GM08714 (cell line): ENCODE results near the gene KERA.

Source experiments
- H3K4me3 ChIP-seq: fragments of 200-500 bp; sonication (Bioruptor generic); 2 replicates; pipeline ENCODE4 v1.5.1; 2014; ENCODE audit warnings: mild to moderate bottlenecking, low read length, inconsistent platforms
- ZNF274 ChIP-seq: IDR thresholded peaks from 2 replicates; pipeline ENCODE4 v1.6.1; 2012; ENCODE audit warnings: mild to moderate bottlenecking, low read depth, low read length

KERA gene

GRCh38 chr12:91056488-91056887 is 1.3 kb downstream of the KERA start:
- TF ChIP-seq ZNF274: no peak
- H3K4me3 ChIP-seq: no peak overlapping the region

GRCh38 chr12:91055976-91056375 is 1.8 kb downstream of the KERA start:
- no peak overlapping the region for H3K4me3 ChIP-seq
- no peak for TF ChIP-seq ZNF274

GRCh38 chr12:91053951-91054715 is 3.7 kb downstream of the KERA start:
- no peak for TF ChIP-seq ZNF274
- H3K4me3 ChIP-seq: no peak overlapping the region

DNA sequence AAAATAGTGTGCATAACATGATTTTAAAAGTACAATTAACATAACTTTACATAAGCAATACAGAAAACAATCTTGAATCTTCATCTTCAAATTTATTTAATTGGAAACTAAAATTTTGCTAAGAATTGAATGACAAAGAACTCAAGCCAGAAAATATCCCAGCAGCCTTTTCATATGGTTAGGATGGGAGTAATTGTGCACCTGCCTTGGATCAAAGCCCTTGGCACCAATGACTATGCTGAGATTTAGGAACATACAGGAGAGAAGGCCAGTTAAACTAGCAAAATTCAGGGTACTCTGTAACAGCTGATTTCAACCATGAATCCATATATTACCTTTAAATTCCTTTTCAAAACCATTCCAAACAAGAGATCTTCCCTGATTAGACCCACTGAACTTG is 5.8 kb downstream of the KERA start:
- TF ChIP-seq ZNF274: no peak
- no peak overlapping the region for H3K4me3 ChIP-seq

DNA sequence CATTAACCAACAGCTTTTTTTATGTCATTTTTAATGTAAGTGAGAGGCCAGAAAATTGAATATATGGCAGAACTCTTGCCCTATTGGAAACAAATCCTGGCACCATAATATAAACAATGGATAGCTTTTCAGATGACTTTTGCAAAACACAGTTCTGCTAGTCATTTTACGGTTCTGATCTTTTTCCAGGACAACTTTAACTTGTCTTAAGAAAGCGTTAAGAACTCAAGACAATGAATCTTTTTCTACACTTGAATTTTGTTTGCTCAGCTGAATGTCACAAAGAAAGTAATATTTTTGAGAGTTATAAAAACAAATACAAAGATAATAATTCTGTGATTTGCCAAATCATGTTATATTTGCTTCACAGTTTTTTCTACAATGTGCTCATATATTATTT is 13.2 kb downstream of the KERA start:
- H3K4me3 ChIP-seq: no peak overlapping the region
- TF ChIP-seq ZNF274: no peak

DNA sequence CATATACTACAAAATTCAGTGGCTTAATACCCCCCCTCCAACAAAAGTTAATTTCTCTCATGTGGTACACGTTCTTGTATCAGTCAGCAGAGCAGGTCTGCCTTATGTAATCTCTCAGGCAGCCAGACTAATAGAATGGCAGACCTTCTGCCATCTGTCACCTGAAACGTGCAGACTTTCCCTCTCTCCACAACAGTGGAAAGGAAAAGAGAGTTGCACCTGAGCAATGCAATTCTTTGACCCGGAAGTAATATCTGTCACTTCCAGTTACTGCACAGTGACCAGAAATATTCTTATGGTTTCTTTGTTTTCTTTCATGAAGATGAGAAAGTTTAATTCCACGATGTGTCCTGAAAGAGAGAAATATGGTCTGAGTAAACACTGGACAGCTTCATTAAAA is 14.4 kb downstream of the KERA start:
- TF ChIP-seq ZNF274: no peak
- no peak overlapping the region for H3K4me3 ChIP-seq

DNA sequence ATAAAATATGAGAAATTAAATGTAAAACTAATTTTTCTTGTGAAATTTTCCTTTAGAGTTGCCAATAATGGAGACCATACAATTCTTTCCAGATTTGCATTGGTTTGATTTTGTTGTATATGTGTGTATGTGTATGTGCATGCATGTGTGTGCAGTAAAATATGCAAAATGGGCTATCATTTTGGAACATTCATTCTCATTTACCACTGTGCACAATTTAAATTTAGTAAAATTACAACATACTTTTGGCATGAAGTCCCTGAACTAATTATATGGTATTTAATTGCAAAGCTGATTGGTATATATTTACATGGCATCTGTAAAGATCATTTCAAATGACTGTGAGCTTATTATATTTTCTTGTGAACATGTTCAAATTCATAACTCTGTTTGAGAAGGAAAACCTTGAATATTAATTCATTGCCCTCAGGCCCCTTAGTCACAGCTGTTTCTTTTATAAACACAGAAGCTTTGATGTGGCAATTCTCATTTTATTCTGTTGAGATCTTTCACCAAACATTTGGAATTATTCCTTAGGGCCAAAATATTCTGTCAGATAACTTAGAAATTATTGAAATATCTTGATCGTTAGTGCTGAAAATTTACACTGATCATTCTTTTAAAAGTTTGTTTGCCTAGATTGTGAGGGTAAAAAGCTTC is 17.6 kb downstream of the KERA start:
- no peak for TF ChIP-seq ZNF274
- H3K4me3 ChIP-seq: no peak overlapping the region

DNA sequence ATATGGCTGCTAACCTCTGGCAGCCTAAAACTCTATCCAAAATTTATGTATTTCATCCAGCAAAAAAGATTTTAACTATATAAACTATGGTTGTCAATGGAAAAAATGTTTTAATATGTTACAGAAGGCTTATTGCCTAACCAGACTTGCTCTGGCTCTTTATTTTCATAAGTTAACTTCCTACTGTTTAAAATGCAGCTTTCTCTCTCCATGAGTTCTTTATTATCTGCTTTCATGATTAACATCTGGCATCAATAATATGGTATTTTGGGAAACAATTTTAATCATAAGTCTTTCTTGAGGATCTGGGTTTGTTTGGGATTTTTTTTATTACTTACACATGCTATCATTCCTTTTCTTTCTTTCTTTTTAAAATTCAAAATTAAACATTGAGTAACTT is 20.5 kb downstream of the KERA start:
- TF ChIP-seq ZNF274: no peak
- no peak overlapping the region for H3K4me3 ChIP-seq

DNA sequence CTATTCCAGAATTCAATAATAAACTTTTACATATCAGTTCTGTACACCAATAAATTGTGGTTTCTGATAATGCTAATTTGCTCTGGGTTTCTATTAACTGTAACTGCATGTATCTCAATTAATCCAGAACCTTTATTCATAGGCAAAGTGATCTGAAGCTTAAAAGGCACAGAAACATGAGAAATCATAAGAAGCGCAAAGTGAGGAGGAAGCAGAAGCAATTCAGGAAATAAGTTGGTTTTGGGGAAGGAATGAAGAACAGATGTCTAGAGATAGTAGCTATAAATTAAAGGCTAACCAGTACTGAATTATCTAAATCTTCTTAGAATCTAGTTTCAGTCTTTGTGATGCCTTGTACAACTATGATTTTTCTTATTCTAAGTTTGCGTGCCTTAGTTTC is 24.6 kb downstream of the KERA start:
- TF ChIP-seq ZNF274: no peak
- H3K4me3 ChIP-seq: no peak overlapping the region

DNA sequence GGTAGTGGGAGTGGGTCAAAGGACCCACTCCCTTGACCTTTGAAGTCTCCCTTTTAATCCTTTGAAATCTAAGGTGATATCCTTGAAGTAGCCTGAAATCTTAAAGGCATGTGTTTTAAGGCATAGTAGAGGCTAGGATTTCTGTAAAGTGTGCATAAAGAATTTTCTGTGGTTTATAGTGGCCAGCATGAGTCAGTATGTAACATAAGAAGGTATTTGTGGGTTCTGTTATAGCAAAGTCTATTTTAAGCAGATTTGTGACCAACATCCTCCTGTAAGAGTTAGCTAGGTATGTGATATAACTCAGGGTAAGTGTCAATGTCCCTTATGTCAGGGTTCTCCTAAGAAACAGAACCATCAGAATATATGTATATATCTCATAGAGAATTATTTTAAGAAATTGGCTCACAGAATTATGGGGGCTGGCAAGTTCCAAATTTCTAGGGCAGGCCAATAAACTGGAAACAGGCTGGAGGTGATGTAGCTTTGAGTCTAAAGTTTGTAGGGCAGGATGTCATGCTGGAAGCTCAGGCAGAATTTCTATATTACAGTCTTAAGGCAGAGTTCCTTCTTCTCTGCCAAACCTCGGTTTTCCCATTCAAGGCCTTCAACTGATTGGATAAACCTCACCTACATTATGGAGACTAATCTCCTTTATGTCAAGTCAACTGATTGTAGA is 34.4 kb downstream of the KERA start:
- H3K4me3 ChIP-seq: no peak overlapping the region
- TF ChIP-seq ZNF274: no peak

- TF ChIP-seq ZNF274: no peak
- H3K4me3 ChIP-seq: no peak overlapping the region
Measured at GRCh38 chr12:91021076-91021475, 36.7 kb downstream of the KERA start.

- H3K4me3 ChIP-seq: no peak overlapping the region
- TF ChIP-seq ZNF274: no peak
Measured at GRCh38 chr12:91019455-91019854, 38.4 kb downstream of the KERA start.

GRCh38 chr12:91017511-91018263 is 40.1 kb downstream of the KERA start:
- no peak for TF ChIP-seq ZNF274
- H3K4me3 ChIP-seq: no peak overlapping the region

DNA sequence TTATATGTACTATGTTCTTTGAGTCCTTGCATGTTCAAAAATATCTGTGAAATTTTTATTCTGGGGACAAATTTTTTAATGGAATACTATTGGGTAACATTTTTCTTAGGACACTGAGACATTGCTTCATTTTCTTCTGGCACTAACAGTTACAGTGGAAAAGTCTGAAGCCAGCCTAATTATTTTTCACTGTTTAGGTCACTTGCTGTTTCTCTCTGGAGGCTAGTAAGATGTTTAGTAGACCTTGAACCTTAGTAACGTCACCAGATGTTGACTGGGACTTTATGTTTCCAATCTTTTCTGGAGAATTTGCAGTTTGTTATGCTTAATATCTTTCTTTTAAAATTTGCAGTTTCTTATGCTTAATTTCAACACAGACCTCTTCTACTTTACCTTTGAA is 40.8 kb downstream of the KERA start:
- TF ChIP-seq ZNF274: no peak
- H3K4me3 ChIP-seq: no peak overlapping the region
